Neuron (in vitro differentiated cells): Measurements from ENCODE around the gene ADRA1B.
"Not testable (repeated sequence)": the region's sequence is repeated elsewhere in the genome, so short reads cannot be mapped to it uniquely, and the experiment has no call there.

Experiments used
- H2AFZ ChIP-seq: one replicate; pipeline ENCODE4 v1.6.1; 2013; ENCODE audit warnings: low read depth, mild to moderate bottlenecking, inconsistent platforms, low read length, moderate library complexity
- H3K27me3 ChIP-seq: one replicate; pipeline ENCODE4 v1.6.1; 2013; ENCODE audit warnings: low read length; ENCODE audit not compliant: insufficient read depth
- H3K36me3 ChIP-seq: one replicate; pipeline ENCODE4 v1.6.1; 2013; ENCODE audit warnings: low read length; ENCODE audit not compliant: insufficient read depth
- H3K4me1 ChIP-seq: one replicate; pipeline ENCODE4 v1.6.1; 2013; ENCODE audit warnings: low read length; ENCODE audit not compliant: insufficient read depth
- H3K4me3 ChIP-seq: 2 replicates; pipeline ENCODE4 v1.5.1; 2013; ENCODE audit warnings: mild to moderate bottlenecking, low read length, moderate library complexity
- H3K9me3 ChIP-seq: one replicate; pipeline ENCODE4 v1.6.1; 2013; ENCODE audit warnings: low read length

Gene ADRA1B

DNA sequence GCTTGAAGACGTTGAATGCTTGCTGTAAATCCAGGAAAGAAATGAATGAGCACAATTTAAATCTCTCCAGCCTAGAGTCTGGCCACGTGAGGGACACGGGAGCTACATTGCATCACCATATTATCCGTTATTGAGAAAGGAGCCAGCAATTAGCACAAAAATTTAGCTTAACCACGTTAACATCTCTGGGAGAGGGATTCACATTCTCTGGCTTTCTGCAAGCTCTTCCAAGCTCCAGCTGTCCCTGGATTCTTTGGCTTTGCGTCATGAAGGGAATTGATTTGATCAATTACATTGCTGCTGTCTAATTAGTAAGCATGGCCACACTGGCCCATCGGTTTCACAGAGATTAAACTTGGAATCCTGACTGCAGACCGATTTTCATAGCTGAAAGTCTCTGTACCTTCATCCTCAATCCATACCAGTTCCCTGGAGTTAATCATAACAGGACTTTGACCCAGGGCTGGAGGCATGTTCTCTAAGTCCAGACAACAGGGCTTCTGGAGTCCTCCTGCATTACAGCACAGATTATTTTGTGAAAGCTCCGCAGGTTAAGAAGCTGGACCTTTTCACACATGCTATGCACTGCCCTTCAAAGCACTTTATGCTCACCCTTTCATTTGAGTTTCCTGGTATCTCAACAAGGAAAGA, 31.6 kb downstream of the ADRA1B start:
- peaks cover 3% of the 10 kb centered on the region for H3K27me3 ChIP-seq
- H2AFZ ChIP-seq, result no peak overlapping the region
- H3K36me3 ChIP-seq, result no peaks in the 10 kb centered on the region
- H3K9me3 ChIP-seq, result no peaks in the 10 kb centered on the region
- no peak overlapping the region for H3K4me3 ChIP-seq
- H3K4me1 ChIP-seq, result no peaks in the 10 kb centered on the region

DNA sequence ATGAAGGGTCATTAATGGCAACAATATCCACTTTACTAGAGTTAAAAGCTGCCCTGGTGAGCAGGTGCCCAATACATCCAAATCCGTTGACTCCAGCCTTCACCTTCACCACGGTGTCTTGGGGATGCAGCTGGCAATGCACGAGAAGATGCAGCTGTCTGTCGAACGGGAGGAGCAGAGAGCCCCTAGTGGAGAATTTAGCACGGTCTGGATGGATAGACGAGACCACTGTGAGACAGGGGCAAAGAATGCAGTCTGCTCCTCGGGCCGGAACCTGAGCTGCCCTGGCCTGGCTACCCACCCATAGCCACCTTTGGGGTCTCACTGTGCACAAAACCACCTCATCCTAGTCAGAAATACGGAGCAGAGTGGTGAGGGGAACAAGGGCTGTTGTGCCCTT, 35.1 kb downstream of the ADRA1B start:
- Histone ChIP-seq H2AFZ (no peak overlapping the region), H3K9me3 (no peaks in the 10 kb centered on the region), H3K36me3 (no peaks in the 10 kb centered on the region), H3K4me1 (no peaks in the 10 kb centered on the region), H3K4me3 (no peak overlapping the region), H3K27me3 (peaks cover 7% of the 10 kb centered on the region)

DNA sequence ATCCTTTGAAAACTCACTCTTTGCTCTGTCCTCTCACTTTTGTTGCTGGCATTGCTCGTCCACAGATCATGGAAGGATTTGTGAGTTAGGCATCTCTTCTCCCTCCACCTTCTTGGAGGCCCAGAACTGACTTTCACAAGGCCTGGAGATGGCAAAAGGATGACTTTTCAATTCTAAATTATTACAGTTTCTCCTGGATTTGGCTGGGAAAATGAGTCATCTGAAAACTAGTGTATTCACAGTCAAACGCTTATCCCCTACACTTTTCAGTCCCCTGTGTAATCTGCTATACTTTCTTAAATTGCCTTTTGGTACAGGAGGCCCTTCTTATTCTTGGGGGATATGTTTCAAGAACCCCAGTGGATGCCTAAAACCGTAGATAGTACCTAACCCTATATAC, 35.6 kb downstream of the ADRA1B start:
- Histone ChIP-seq H3K36me3 (no peaks in the 10 kb centered on the region), H3K27me3 (peaks cover 7% of the 10 kb centered on the region), H2AFZ (no peak overlapping the region), H3K9me3 (no peaks in the 10 kb centered on the region), H3K4me1 (no peaks in the 10 kb centered on the region), H3K4me3 (no peak overlapping the region)

DNA sequence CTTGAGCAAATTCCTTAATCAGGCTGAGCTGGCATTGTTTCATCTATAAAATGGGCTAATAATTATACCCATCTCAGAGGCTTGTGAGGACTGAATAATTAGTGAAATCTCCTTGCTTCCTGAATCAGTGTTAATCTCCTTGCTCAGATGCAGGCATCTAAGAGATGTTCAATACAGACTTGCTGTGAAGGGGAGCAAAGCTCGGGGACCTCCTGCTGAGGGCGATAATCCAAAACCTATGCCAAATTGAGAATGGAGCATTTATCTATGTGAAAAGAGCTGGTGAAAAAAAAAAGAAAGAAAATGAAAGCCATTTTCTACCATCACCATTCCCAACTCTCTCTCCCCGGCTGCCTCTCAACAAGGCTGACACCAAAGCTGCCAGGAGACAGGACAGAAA, 37.3 kb downstream of the ADRA1B start:
- Histone ChIP-seq H3K9me3 (no peaks in the 10 kb centered on the region), H2AFZ (no peak overlapping the region), H3K36me3 (no peaks in the 10 kb centered on the region), H3K4me3 (no peak overlapping the region), H3K4me1 (no peaks in the 10 kb centered on the region), H3K27me3 (peaks cover 4% of the 10 kb centered on the region)

DNA sequence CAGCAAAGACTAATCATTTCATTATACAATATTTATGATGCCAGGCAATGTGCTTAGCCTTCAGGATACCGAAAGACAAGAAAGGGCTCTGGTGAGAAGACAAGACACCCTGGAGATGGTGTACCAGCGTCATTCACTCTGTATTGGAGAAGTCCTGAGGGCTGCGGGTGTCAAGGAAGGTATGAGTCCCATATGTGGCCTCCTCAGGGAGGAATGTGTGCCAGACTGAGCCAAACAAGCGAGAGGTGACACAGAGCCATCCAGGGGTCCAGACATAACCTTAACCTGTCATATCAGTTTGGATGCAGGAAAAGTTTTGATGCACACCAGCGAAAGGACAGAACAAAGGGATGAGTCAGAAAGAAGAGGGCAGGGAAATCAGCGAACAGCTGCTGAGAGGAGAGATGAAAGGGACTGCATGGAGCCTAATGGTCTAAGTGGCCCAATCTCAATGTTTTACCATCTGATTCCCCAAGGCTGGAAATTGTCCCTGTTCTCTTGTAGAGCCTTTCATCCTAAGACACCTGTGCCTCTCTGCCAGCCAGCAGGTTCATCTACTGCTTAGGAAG, 38.9 kb downstream of the ADRA1B start:
- Histone ChIP-seq H3K36me3 (no peaks in the 10 kb centered on the region), H3K4me1 (no peaks in the 10 kb centered on the region), H2AFZ (no peak overlapping the region), H3K27me3 (peaks cover 4% of the 10 kb centered on the region), H3K9me3 (no peaks in the 10 kb centered on the region), H3K4me3 (no peak overlapping the region)

DNA sequence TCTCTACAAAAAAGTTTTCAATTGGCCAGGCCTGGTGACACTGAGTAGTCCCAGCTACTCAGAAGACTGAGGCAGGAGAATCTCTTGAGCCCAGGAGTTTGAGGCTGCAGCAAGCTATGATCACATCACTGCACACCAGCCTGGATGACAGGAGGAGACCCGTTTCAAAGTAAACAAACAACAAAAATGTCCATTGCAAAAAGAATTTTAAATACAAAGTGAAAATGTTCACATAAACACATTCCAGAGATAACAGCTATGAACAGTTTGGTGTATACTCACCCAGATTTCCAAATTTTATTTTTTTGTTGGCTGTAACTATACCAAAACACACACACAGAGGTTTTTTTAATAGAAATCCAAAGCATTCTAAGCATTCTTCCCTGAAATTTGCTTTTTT, 39.8 kb downstream of the ADRA1B start:
- Histone ChIP-seq H2AFZ (no peak overlapping the region), H3K4me1 (no peaks in the 10 kb centered on the region), H3K27me3 (peaks cover 7% of the 10 kb centered on the region), H3K9me3 (no peaks in the 10 kb centered on the region), H3K4me3 (no peak overlapping the region), H3K36me3 (no peaks in the 10 kb centered on the region)

DNA sequence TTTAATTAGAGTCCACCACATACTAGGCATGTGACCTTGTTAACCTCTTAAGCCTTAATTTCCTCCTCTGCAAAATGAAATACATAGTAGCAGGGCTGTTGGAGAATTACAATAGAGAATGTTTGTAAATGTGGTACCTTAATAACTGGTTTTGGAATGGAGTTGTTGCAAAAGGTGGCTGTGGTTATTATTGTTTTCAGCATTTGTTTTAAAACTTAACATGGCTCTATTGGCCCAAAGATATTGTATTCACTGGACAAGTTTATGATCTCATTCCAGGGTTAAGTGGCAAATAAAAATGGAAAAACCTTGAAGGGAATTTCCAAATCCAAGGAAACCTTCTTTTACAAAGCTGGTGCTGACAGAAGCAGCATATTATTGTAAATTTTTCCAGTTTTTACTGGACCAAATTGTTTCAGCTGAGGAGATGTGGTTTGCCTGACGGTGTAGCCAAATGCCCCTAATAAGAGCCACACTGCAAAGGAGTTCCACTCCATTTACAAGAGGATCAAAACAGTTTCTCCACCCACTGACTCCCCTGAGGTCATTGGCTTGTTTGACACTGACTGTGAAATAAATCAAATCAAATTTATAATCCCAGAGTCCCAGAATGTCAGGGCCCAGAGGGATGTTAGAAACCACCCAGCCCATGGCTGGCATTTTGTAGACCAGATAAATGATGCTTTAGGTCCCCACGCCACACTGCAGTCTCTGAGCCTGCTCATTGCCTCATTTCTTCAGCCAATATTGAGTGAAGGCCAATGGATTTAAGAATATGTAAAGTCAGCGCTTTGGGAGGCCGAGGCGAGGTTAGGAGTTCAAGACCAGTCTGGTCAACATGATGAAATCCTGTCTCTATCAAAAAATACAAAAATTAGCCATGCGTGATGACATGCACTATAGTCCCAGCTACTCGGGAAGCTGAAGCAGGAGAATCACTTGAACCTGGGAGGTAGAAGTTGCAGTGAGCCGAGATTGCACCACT, 45.2 kb downstream of the ADRA1B start:
- peaks cover 4% of the 10 kb centered on the region for H3K27me3 ChIP-seq

DNA sequence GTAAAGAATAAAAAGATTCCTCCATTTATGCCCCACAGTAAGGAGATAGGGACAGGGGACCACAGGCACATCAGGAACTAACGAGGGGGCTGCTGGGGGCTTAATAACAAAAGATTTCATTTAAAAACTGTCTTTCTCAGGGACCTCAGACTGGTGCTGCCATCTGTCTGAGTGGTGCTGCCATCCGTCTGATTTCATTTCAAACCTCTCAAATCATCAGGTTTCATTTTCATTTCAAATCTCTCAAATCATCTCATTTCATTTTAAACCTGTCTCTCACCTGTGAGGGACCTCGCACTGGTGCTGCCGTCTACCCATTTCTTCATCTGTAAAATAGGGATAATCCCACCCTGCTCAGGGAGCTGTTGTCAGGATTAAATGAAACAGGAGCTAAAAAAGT, 45.9 kb downstream of the ADRA1B start:
- Histone ChIP-seq H3K4me1 (no peaks in the 10 kb centered on the region), H3K27me3 (peaks cover 7% of the 10 kb centered on the region), H2AFZ (no peak overlapping the region), H3K36me3 (no peaks in the 10 kb centered on the region), H3K9me3 (no peaks in the 10 kb centered on the region), H3K4me3 (no peak overlapping the region)

More for the DNA sequence above, 45.2 kb downstream of the ADRA1B start:
- Histone ChIP-seq H3K36me3 (no peaks in the 10 kb centered on the region), H3K4me1 (no peaks in the 10 kb centered on the region), H3K9me3 (no peaks in the 10 kb centered on the region), H3K4me3 (no peak overlapping the region), H2AFZ (no peak overlapping the region)

DNA sequence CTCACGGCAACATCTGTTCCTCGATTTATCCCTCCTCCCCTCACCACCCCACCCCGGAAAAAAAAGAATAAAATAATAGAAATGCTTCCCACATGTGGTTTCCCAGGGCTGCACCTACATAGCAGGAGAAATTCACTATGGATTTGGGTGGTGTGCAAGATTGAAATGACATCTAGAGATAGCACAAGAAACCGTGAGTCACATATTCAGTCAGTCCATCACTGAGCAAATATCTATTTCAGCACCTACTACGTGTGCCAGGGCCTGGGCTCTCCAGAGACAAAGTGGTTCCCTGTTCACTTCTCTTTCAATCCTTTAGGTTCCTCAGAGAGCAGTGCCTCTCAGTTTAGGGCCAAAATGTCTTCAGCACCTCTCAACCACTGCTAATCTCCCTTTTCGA, 47.7 kb downstream of the ADRA1B start:
- no peak overlapping the region for H3K4me3 ChIP-seq
- no peaks in the 10 kb centered on the region for H3K36me3 ChIP-seq
- H2AFZ ChIP-seq, result no peak overlapping the region
- H3K4me1 ChIP-seq, result no peaks in the 10 kb centered on the region
- no peaks in the 10 kb centered on the region for H3K9me3 ChIP-seq
- peaks cover 9% of the 10 kb centered on the region for H3K27me3 ChIP-seq

DNA sequence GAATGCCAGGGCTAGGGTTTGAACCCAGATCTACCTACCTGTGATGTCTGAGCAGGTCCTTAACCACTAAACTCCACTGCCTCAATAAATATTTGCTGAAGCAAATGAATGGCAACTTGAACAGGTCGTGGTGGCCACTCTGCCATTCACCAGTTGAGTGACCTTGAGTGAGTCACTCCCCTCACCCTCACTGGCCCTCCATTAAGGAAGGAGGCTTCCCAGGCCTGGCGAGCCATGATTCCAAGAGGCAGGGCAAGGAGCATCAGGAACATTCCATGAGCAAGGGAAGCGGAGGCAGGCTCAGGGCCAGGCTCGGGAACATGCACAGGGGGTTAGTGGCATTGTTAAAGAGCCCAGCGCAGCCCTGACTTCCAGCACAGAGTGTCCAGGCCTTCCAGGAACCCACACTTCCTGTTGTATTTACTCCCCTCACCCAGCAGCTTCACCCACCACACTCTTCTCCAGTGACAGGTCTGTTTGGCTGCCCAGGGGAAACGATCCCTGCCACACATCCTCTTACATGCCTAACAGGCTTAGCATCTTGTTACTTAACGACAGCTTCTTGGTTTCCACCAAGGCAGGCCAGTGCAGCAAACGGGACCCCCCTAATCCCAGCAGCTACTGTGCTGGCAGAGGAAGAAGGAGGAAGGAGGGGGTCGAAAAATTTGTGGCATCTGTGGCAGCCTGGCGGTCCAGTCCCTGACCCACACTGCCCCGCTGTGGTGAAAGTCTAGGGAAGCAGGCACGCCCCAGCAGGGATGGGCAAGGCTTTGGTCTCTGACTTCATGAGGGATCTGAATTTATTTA, 49.0 kb downstream of the ADRA1B start:
- H3K9me3 ChIP-seq, result no peaks in the 10 kb centered on the region
- no peak overlapping the region for H3K4me3 ChIP-seq
- no peak overlapping the region for H2AFZ ChIP-seq
- no peaks in the 10 kb centered on the region for H3K4me1 ChIP-seq
- H3K27me3 ChIP-seq, result peaks cover 15% of the 10 kb centered on the region
- no peaks in the 10 kb centered on the region for H3K36me3 ChIP-seq

DNA sequence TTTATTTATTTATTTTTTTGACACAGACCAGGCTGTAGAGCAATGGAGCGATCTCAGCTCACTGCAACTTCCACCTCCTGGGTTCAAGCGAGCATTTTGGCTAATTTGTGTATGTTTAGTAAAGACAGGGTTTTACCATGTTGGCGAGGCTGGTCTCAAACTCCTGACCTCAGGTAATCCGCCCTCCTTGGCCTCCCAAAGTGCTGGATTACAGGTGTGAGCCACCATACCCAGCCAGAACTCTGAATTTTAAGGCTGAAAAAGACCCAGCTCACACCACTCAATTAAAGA, 49.5 kb downstream of the ADRA1B start:
- H3K9me3 ChIP-seq, H2AFZ ChIP-seq, H3K4me1 ChIP-seq: not testable (repeated sequence)

DNA sequence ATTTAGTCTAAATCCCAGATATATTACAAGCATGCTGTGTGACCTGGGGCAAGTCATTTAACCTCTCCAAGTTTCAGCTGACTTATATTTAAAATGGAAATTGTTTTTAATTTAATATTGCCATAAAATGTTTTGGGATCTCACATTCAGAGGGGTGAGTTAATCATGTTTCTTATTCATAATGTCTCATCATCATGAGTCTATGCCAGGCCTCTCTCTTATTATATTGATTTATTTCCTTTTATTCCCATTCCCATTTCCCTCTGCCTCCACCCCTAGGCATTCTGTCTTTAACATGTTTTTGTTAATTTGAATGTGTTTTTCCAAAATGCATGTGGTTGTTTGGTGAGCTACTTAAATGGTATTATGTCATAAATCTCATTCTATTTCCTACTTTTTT, 53.7 kb downstream of the ADRA1B start:
- H3K36me3 ChIP-seq, result no peaks in the 10 kb centered on the region
- no peaks in the 10 kb centered on the region for H3K9me3 ChIP-seq
- H3K4me3 ChIP-seq, result no peak overlapping the region
- no peaks in the 10 kb centered on the region for H3K4me1 ChIP-seq
- no peak overlapping the region for H2AFZ ChIP-seq
- H3K27me3 ChIP-seq, result peaks cover 52% of the 10 kb centered on the region

More for the DNA sequence above, 49.5 kb downstream of the ADRA1B start:
- not testable (repeated sequence) for H3K36me3 ChIP-seq, H3K4me3 ChIP-seq
- H3K27me3 ChIP-seq, result peaks cover 19% of the 10 kb centered on the region

DNA sequence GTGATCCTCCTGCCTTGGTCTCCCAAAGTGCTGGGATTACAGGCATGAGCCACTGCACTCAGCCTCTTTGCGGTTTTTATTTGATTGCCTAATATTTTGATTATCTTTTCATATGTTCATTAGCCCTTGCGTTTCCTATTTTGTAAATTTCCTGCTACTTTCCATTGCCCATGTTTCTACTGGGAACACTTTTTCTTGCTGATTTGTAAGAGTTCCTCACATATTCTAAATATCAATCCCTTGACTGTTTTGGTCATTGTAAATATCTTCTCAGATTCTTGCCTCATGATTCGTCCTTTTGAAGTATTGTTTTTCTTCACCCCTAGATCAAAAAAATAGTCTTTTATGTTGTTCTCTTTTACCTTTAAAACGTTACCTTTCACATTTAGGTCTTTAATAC, 54.8 kb downstream of the ADRA1B start:
- Histone ChIP-seq H3K27me3 (peaks cover 57% of the 10 kb centered on the region), H2AFZ (no peak overlapping the region), H3K9me3 (no peaks in the 10 kb centered on the region), H3K4me3 (no peak overlapping the region), H3K4me1 (no peaks in the 10 kb centered on the region), H3K36me3 (no peaks in the 10 kb centered on the region)
